A673 (cell line): Measurements from ENCODE around the gene ROBO2. TPM values are rescaled to one million over a fixed set of nuclear protein-coding genes. Genes with fewer than 3 reads are reported as not detected.

Source experiments
- BruUV-seq: library from RNA; stranded (reverse); fragments of 400-500 nt; replicated peaks from 2 replicates; lab custom pipeline; 2021; lab: Mats Ljungman, UMichigan
- CTCF ChIA-PET: fragments of 300-600 bp; sonication (Branson Sonifier 250); formaldehyde crosslinking; loops from one replicate; lab custom pipeline; 2022; ENCODE audit warnings: antibody characterized with exemption; lab: Charles Lee
- POLR2A ChIA-PET: fragments of 300-600 bp; sonication (Branson Sonifier 250); formaldehyde crosslinking; loops from one replicate; lab custom pipeline; 2022; ENCODE audit warnings: antibody characterized with exemption; ENCODE audit not compliant: low non-redundant PET; lab: Charles Lee
- DNase-seq: peaks from one replicate; pipeline ENCODE4 v3.0.0-alpha.2; 2015; ENCODE audit warnings: low spot score
- H3K27ac ChIP-seq: fragments of 200-600 bp; sonication (generic); 2 replicates; pipeline ENCODE4 v1.5.1; 2016; ENCODE audit warnings: mixed run types, low read depth, mild to moderate bottlenecking, mixed read lengths, antibody characterized with exemption, low read length; ENCODE audit not compliant: poor library complexity, severe bottlenecking
- H3K27me3 ChIP-seq: fragments of 200-600 bp; sonication (generic); replicated peaks from 2 replicates; pipeline ENCODE4 v1.6.1; 2017; ENCODE audit warnings: mixed run types, low read depth, mild to moderate bottlenecking, mixed read lengths, antibody characterized with exemption, low read length; ENCODE audit not compliant: insufficient read depth, poor library complexity
- H3K36me3 ChIP-seq: fragments of 200-600 bp; sonication (generic); 2 replicates; pipeline ENCODE4 v1.6.1; 2016; ENCODE audit warnings: mixed run types, mild to moderate bottlenecking, mixed read lengths, antibody characterized with exemption, low read length; ENCODE audit not compliant: insufficient read depth, poor library complexity, severe bottlenecking
- H3K4me1 ChIP-seq: fragments of 200-600 bp; sonication (generic); 2 replicates; pipeline ENCODE4 v1.6.1; 2017; ENCODE audit warnings: mixed run types, mild to moderate bottlenecking, mixed read lengths, antibody characterized with exemption, low read length; ENCODE audit not compliant: insufficient read depth, poor library complexity, severe bottlenecking
- H3K4me3 ChIP-seq: fragments of 200-600 bp; sonication (generic); 2 replicates; pipeline ENCODE4 v1.5.1; 2016; ENCODE audit warnings: low read depth, mixed run types, mild to moderate bottlenecking, mixed read lengths, low read length; ENCODE audit not compliant: poor library complexity, severe bottlenecking
- H3K9me3 ChIP-seq: fragments of 200-600 bp; sonication (generic); 2 replicates; pipeline ENCODE4 v1.6.1; 2016; ENCODE audit warnings: mixed run types, low read depth, mild to moderate bottlenecking, mixed read lengths, antibody characterized with exemption, low read length; ENCODE audit not compliant: poor library complexity, severe bottlenecking
- CTCF ChIP-seq: fragments of 300-800, 200-600 bp; sonication (generic); conservative IDR thresholded peaks from 2 replicates; pipeline ENCODE4 v1.5.1; 2017; ENCODE audit warnings: low read depth, mild to moderate bottlenecking, antibody characterized with exemption, low read length, moderate library complexity, mixed read lengths
- EZH2 ChIP-seq: fragments of 200-600 bp; sonication (generic); IDR thresholded peaks from 2 replicates; pipeline ENCODE4 v1.6.1; 2017; ENCODE audit warnings: borderline replicate concordance, low read depth, mild to moderate bottlenecking, mixed read lengths, antibody characterized with exemption, low read length; ENCODE audit not compliant: poor library complexity, severe bottlenecking
- intact Hi-C: fragments of 100-400 bp; cut with micrococcal nuclease; formaldehyde crosslinking; loops from one replicate; pipeline ENCODE4 v1.10.0; 2022; ENCODE audit not compliant: unreplicated experiment
- total RNA-seq: library from RNA; stranded (reverse); gene quantifications from 2 replicates; pipeline ENCODE4 v1.2.3, GENCODE V29; 2021

The ROBO2 gene
- total RNA-seq, 1 experiment from 2014 or later = 17.5 TPM

- DNase-seq = no peak
- ChIA-PET POLR2A (no interaction called here), CTCF (no interaction called here)
- no peaks in the 10 kb centered on the region for H3K27me3 ChIP-seq
- H3K27ac ChIP-seq = no peak overlapping the region
- intact Hi-C loops = loop anchor here (10.0 kb wide), 1 partner anchor 99 kb away; no protein-coding TSS in a partner anchor
- H3K4me3 ChIP-seq = no peak overlapping the region
- H3K4me1 ChIP-seq = no peaks in the 10 kb centered on the region
- no peaks in the 10 kb centered on the region for H3K36me3 ChIP-seq
- no peaks in the 10 kb centered on the region for H3K9me3 ChIP-seq
- TF ChIP-seq CTCF (no peak), EZH2 (no peak)
- BruUV-seq = no TSS peak
Observed at GRCh38 chr3:77325702-77326101, 285.8 kb downstream of the ROBO2 start.

GRCh38 chr3:77326586-77326985 lies 286.7 kb downstream of the ROBO2 start:
- intact Hi-C loops = loop anchor here (10.0 kb wide), 1 partner anchor 98 kb away; no protein-coding TSS in a partner anchor
- no peak for TF ChIP-seq CTCF
- no peak for TF ChIP-seq EZH2
- CTCF ChIA-PET = no interaction called here
- Histone ChIP-seq H3K27ac (no peak overlapping the region), H3K27me3 (no peaks in the 10 kb centered on the region), H3K4me3 (no peak overlapping the region), H3K9me3 (no peaks in the 10 kb centered on the region), H3K36me3 (no peaks in the 10 kb centered on the region), H3K4me1 (no peaks in the 10 kb centered on the region)
- DNase-seq = no peak
- no TSS peak for BruUV-seq
- POLR2A ChIA-PET = no interaction called here

- no peak for DNase-seq
- intact Hi-C loops = loop anchor here (10.0 kb wide), 1 partner anchor 96 kb away; no protein-coding TSS in a partner anchor
- POLR2A ChIA-PET = no interaction called here
- Histone ChIP-seq H3K4me3 (no peak overlapping the region), H3K27ac (no peak overlapping the region), H3K36me3 (no peaks in the 10 kb centered on the region), H3K27me3 (no peaks in the 10 kb centered on the region), H3K4me1 (no peaks in the 10 kb centered on the region), H3K9me3 (no peaks in the 10 kb centered on the region)
- CTCF ChIA-PET = no interaction called here
- BruUV-seq = no TSS peak
- no peak for TF ChIP-seq CTCF
- no peak for TF ChIP-seq EZH2
Observed at GRCh38 chr3:77328690-77329089, 288.8 kb downstream of the ROBO2 start.
